NB4 (cell line): ENCODE data around the gene STRN4.
"Not testable (repeated sequence)": the region's sequence is repeated elsewhere in the genome, so short reads cannot be mapped to it uniquely, and the experiment has no call there.

Experiments used
- DNase-seq: peaks from one replicate; pipeline ENCODE4 v3.0.0; 2010; ENCODE audit warnings: low read depth
- H3K4me3 ChIP-seq: one replicate; pipeline ENCODE4 v1.5.1; 2011; ENCODE audit warnings: mild to moderate bottlenecking, low read depth, low read length, moderate library complexity
- CTCF ChIP-seq: IDR thresholded peaks from one replicate; pipeline ENCODE4 v1.5.1; 2012; ENCODE audit warnings: low read depth, low read length
- MAX ChIP-seq: IDR thresholded peaks from 2 replicates; pipeline ENCODE4 v1.6.1; 2011; ENCODE audit warnings: low read depth, low read length
- MYC ChIP-seq: IDR thresholded peaks from 2 replicates; pipeline ENCODE4 v1.6.1; 2011; ENCODE audit warnings: low read depth, low read length
- POLR2A ChIP-seq: IDR thresholded peaks from 2 replicates; pipeline ENCODE4 v1.6.1; 2011; ENCODE audit warnings: mild to moderate bottlenecking; ENCODE audit not compliant: insufficient read length; ENCODE audit errors: extremely low read depth

Gene STRN4

GRCh38 chr19:46762245-46762890 lies 16.1 kb upstream of the STRN4 start:
- no peak for TF ChIP-seq MYC
- TF ChIP-seq CTCF: no peak
- no peak for TF ChIP-seq MAX
- TF ChIP-seq POLR2A: no peak
- no peak for DNase-seq
- no peak overlapping the region for H3K4me3 ChIP-seq

GRCh38 chr19:46761418-46761831 lies 15.2 kb upstream of the STRN4 start:
- no peak for TF ChIP-seq POLR2A
- peak; percentile 50; the same call in 1 of the 2 replicates for TF ChIP-seq MYC
- peak; percentile 94 for TF ChIP-seq MAX
- no peak for DNase-seq
- H3K4me3 ChIP-seq: no peak overlapping the region

- DNase-seq, H3K4me3 ChIP-seq: not testable (repeated sequence)
Observed at GRCh38 chr19:46760897-46761296, 14.6 kb upstream of the STRN4 start.

- no peak for TF ChIP-seq MAX
- no peak for TF ChIP-seq POLR2A
- no peak for TF ChIP-seq MYC
- TF ChIP-seq CTCF: no peak
- no peak for DNase-seq
- no peak overlapping the region for H3K4me3 ChIP-seq
Observed at GRCh38 chr19:46760363-46760762, 14.1 kb upstream of the STRN4 start.

GRCh38 chr19:46759817-46760333 lies 13.6 kb upstream of the STRN4 start:
- DNase-seq: no peak

GRCh38 chr19:46759206-46759605 lies 13.0 kb upstream of the STRN4 start:
- no peak overlapping the region for H3K4me3 ChIP-seq
- no peak for DNase-seq
- no peak for TF ChIP-seq MAX
- TF ChIP-seq CTCF: no peak

More at GRCh38 chr19:46759817-46760333, 13.6 kb upstream of the STRN4 start:
- no peak for TF ChIP-seq MYC
- no peak for TF ChIP-seq CTCF
- TF ChIP-seq POLR2A: no peak
- TF ChIP-seq MAX: no peak
- H3K4me3 ChIP-seq: no peak overlapping the region

GRCh38 chr19:46756544-46756888 lies 10.3 kb upstream of the STRN4 start:
- TF ChIP-seq MAX (no peak), CTCF (no peak), POLR2A (no peak), MYC (no peak)
- DNase-seq: no peak
- H3K4me3 ChIP-seq: no peak overlapping the region
